Measurements from ENCODE around the gene LARGE2.

The LARGE2 gene

GRCh38 chr11:45901626-45902025 is 20.8 kb upstream of the LARGE2 start:
- H3K27ac ChIP-seq (ENCODE audit: low read depth, low read length) = no peak overlapping the region
- peaks cover 1% of the 10 kb centered on the region for H3K79me2 ChIP-seq (ENCODE audit: control insufficient read depth, insufficient read depth, low read length, poor library complexity)
- peaks cover 11 to 14% of the 10 kb centered on the region in 2 experiments for H3K4me1 ChIP-seq (ENCODE audit: control insufficient read depth in 1 of 2, insufficient read depth in 2 of 2, low read length in 2 of 2)
- no peak overlapping the region for H3K14ac ChIP-seq (ENCODE audit: low read length)
- DNase-seq = no peak
- H2AFZ ChIP-seq (ENCODE audit: insufficient read depth, low read length, poor library complexity) = no peak overlapping the region
- no peaks in the 10 kb centered on the region for H3K9me3 ChIP-seq (ENCODE audit: insufficient read depth, low read depth, low read length)
- peaks cover 2% of the 10 kb centered on the region for H3K79me1 ChIP-seq (ENCODE audit: low read length)
- no peak overlapping the region for H2AK5ac ChIP-seq (ENCODE audit: low read length)
- no peak overlapping the region for H2BK120ac ChIP-seq (ENCODE audit: insufficient read depth, low read length, poor library complexity)
- peaks cover 3 to 4% of the 10 kb centered on the region in 2 experiments for H3K36me3 ChIP-seq (ENCODE audit: control insufficient read depth in 1 of 2, insufficient read depth in 2 of 2, low read length in 2 of 2)
- H3K23ac ChIP-seq (ENCODE audit: low read length) = no peak overlapping the region
- no peak overlapping the region for H2BK12ac ChIP-seq (ENCODE audit: low read length)
- no peak overlapping the region for H4K12ac ChIP-seq (ENCODE audit: low read depth, low read length)
- no peak overlapping the region for H3K18ac ChIP-seq (ENCODE audit: low read length)
- H4K8ac ChIP-seq (ENCODE audit: low read depth, low read length) = no peak overlapping the region
- H3K4me3 ChIP-seq (ENCODE audit: low read depth, low read length) = no peak overlapping the region
- no peak overlapping the region for H2BK5ac ChIP-seq (ENCODE audit: low read depth, low read length, poor library complexity)
- no peak overlapping the region for H3K4me2 ChIP-seq (ENCODE audit: low read length)
- WGBS (ENCODE audit: extremely low coverage, insufficient coverage, insufficient read length) = no CpG with 5 or more reads among the region's 6 CpGs
- H3K27me3 ChIP-seq (ENCODE audit: insufficient read depth, low read length) = peaks cover 7% of the 10 kb centered on the region
- no peak overlapping the region for H3K4ac ChIP-seq (ENCODE audit: low read depth, low read length)
- no peak overlapping the region for H4K91ac ChIP-seq (ENCODE audit: low read depth, low read length)
- H3K9ac ChIP-seq (ENCODE audit: low read length) = no peak overlapping the region

GRCh38 chr11:45902452-45903380 is 19.7 kb upstream of the LARGE2 start:
- WGBS (ENCODE audit: extremely low coverage, insufficient coverage, insufficient read length) = no CpG with 5 or more reads among the region's 56 CpGs
- H3K4me3 ChIP-seq (ENCODE audit: low read depth, low read length) = no peak overlapping the region

GRCh38 chr11:45904309-45904915 is 18.0 kb upstream of the LARGE2 start:
- H4K8ac ChIP-seq (ENCODE audit: low read depth, low read length) = no peak overlapping the region

More at GRCh38 chr11:45902452-45903380, 19.7 kb upstream of the LARGE2 start:
- no peak for DNase-seq
- Histone ChIP-seq H3K79me2 (ENCODE audit: control insufficient read depth, insufficient read depth, low read length, poor library complexity) (peaks cover 1% of the 10 kb centered on the region), H3K4me1 (ENCODE audit: control insufficient read depth in 1 of 2, insufficient read depth in 2 of 2, low read length in 2 of 2) (peaks cover 19 to 22% of the 10 kb centered on the region in 2 experiments), H3K23ac (ENCODE audit: low read length) (no peak overlapping the region), H3K9me3 (ENCODE audit: insufficient read depth, low read depth, low read length) (no peaks in the 10 kb centered on the region), H3K4me2 (ENCODE audit: low read length) (no peak overlapping the region), H2BK5ac (ENCODE audit: low read depth, low read length, poor library complexity) (no peak overlapping the region), H2BK12ac (ENCODE audit: low read length) (no peak overlapping the region), H2AFZ (ENCODE audit: insufficient read depth, low read length, poor library complexity) (no peak overlapping the region), H2AK5ac (ENCODE audit: low read length) (no peak overlapping the region), H3K9ac (ENCODE audit: low read length) (no peak overlapping the region), H2BK120ac (ENCODE audit: insufficient read depth, low read length, poor library complexity) (no peak overlapping the region), H3K27ac (ENCODE audit: low read depth, low read length) (no peak overlapping the region), H3K18ac (ENCODE audit: low read length) (no peak overlapping the region), H3K27me3 (ENCODE audit: insufficient read depth, low read length) (peaks cover 7% of the 10 kb centered on the region), H3K14ac (ENCODE audit: low read length) (no peak overlapping the region), H3K36me3 (ENCODE audit: control insufficient read depth in 1 of 2, insufficient read depth in 2 of 2, low read length in 2 of 2) (peaks cover 3 to 4% of the 10 kb centered on the region in 2 experiments), H4K12ac (ENCODE audit: low read depth, low read length) (no peak overlapping the region), H4K91ac (ENCODE audit: low read depth, low read length) (no peak overlapping the region), H3K79me1 (ENCODE audit: low read length) (peaks cover 6% of the 10 kb centered on the region), H4K8ac (ENCODE audit: low read depth, low read length) (no peak overlapping the region), H3K4ac (ENCODE audit: low read depth, low read length) (no peak overlapping the region)

GRCh38 chr11:45905095-45905494 is 17.4 kb upstream of the LARGE2 start:
- Histone ChIP-seq H3K9ac (ENCODE audit: low read length) (no peak overlapping the region), H4K8ac (ENCODE audit: low read depth, low read length) (no peak overlapping the region), H2BK12ac (ENCODE audit: low read length) (no peak overlapping the region), H3K36me3 (ENCODE audit: control insufficient read depth in 1 of 2, insufficient read depth in 2 of 2, low read length in 2 of 2) (peaks cover 12 to 17% of the 10 kb centered on the region in 2 experiments), H2AFZ (ENCODE audit: insufficient read depth, low read length, poor library complexity) (no peak overlapping the region), H3K4ac (ENCODE audit: low read depth, low read length) (no peak overlapping the region), H3K18ac (ENCODE audit: low read length) (no peak overlapping the region), H2BK120ac (ENCODE audit: insufficient read depth, low read length, poor library complexity) (no peak overlapping the region), H3K79me1 (ENCODE audit: low read length) (peaks cover 5% of the 10 kb centered on the region), H4K91ac (ENCODE audit: low read depth, low read length) (no peak overlapping the region), H3K4me1 (ENCODE audit: control insufficient read depth in 1 of 2, insufficient read depth in 2 of 2, low read length in 2 of 2) (peaks cover 15 to 20% of the 10 kb centered on the region in 2 experiments), H2AK5ac (ENCODE audit: low read length) (no peak overlapping the region), H2BK5ac (ENCODE audit: low read depth, low read length, poor library complexity) (no peak overlapping the region), H3K4me3 (ENCODE audit: low read depth, low read length) (no peak overlapping the region), H3K79me2 (ENCODE audit: control insufficient read depth, insufficient read depth, low read length, poor library complexity) (no peaks in the 10 kb centered on the region), H3K27me3 (ENCODE audit: insufficient read depth, low read length) (peaks cover 7% of the 10 kb centered on the region), H3K27ac (ENCODE audit: low read depth, low read length) (no peak overlapping the region), H3K4me2 (ENCODE audit: low read length) (no peak overlapping the region), H4K12ac (ENCODE audit: low read depth, low read length) (no peak overlapping the region), H3K23ac (ENCODE audit: low read length) (no peak overlapping the region), H3K14ac (ENCODE audit: low read length) (no peak overlapping the region), H3K9me3 (ENCODE audit: insufficient read depth, low read depth, low read length) (no peaks in the 10 kb centered on the region)
- no CpG with 5 or more reads among the region's 19 CpGs for WGBS (ENCODE audit: extremely low coverage, insufficient coverage, insufficient read length)
- no peak for DNase-seq

More at GRCh38 chr11:45904309-45904915, 18.0 kb upstream of the LARGE2 start:
- no peak overlapping the region for H4K91ac ChIP-seq (ENCODE audit: low read depth, low read length)
- peaks cover 5 to 10% of the 10 kb centered on the region in 2 experiments for H3K36me3 ChIP-seq (ENCODE audit: control insufficient read depth in 1 of 2, insufficient read depth in 2 of 2, low read length in 2 of 2)
- H3K9ac ChIP-seq (ENCODE audit: low read length) = no peak overlapping the region
- H3K4me1 ChIP-seq (ENCODE audit: control insufficient read depth in 1 of 2, insufficient read depth in 2 of 2, low read length in 2 of 2) = peaks cover 16 to 21% of the 10 kb centered on the region in 2 experiments
- peaks cover 1% of the 10 kb centered on the region for H3K79me2 ChIP-seq (ENCODE audit: control insufficient read depth, insufficient read depth, low read length, poor library complexity)
- no peak overlapping the region for H3K14ac ChIP-seq (ENCODE audit: low read length)
- H2AFZ ChIP-seq (ENCODE audit: insufficient read depth, low read length, poor library complexity) = no peak overlapping the region
- no peak overlapping the region for H3K4me2 ChIP-seq (ENCODE audit: low read length)
- no peak overlapping the region for H3K18ac ChIP-seq (ENCODE audit: low read length)
- H2BK5ac ChIP-seq (ENCODE audit: low read depth, low read length, poor library complexity) = no peak overlapping the region
- no peak overlapping the region for H2BK12ac ChIP-seq (ENCODE audit: low read length)
- no peaks in the 10 kb centered on the region for H3K9me3 ChIP-seq (ENCODE audit: insufficient read depth, low read depth, low read length)
- H3K27ac ChIP-seq (ENCODE audit: low read depth, low read length) = no peak overlapping the region
- no peak overlapping the region for H3K4me3 ChIP-seq (ENCODE audit: low read depth, low read length)
- H3K27me3 ChIP-seq (ENCODE audit: insufficient read depth, low read length) = peaks cover 7% of the 10 kb centered on the region
- H2AK5ac ChIP-seq (ENCODE audit: low read length) = no peak overlapping the region
- no peak overlapping the region for H3K4ac ChIP-seq (ENCODE audit: low read depth, low read length)
- no peak overlapping the region for H3K23ac ChIP-seq (ENCODE audit: low read length)
- no peak overlapping the region for H2BK120ac ChIP-seq (ENCODE audit: insufficient read depth, low read length, poor library complexity)
- DNase-seq = no peak
- no CpG with 5 or more reads among the region's 15 CpGs for WGBS (ENCODE audit: extremely low coverage, insufficient coverage, insufficient read length)
- H4K12ac ChIP-seq (ENCODE audit: low read depth, low read length) = no peak overlapping the region
- peaks cover 7% of the 10 kb centered on the region for H3K79me1 ChIP-seq (ENCODE audit: low read length)
